ENCODE measurements around the gene RIN3. TPM values are rescaled to one million over a fixed set of nuclear protein-coding genes. Genes with fewer than 3 reads are reported as not detected.

The RIN3 gene
- total and polyA plus RNA-seq, 2 experiments from 2014 or later = 3.5 to 5.4 TPM

DNA sequence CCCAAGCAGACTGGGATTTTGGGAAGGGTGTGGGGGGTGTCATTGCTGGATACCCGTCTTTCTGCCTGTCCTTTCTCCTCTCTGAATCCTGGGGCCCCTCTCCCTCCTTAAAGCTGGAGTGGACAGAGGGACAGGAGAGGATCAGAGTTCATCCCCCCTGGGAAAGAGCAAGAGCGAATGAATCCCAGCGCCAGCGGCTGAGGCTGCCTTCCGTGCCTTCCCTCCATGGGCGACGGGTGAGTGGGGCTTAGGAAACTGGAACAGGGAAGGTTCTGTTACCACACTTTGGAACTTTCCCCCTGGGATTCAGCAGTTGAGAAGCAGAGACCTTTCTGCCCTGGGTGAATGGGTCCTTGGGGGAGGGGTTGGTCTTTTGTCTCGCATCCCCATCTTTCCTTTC lies 16.2 kb upstream of the RIN3 start:
- H3K27ac ChIP-seq = no peak overlapping the region
- TF ChIP-seq, protein P1, sequence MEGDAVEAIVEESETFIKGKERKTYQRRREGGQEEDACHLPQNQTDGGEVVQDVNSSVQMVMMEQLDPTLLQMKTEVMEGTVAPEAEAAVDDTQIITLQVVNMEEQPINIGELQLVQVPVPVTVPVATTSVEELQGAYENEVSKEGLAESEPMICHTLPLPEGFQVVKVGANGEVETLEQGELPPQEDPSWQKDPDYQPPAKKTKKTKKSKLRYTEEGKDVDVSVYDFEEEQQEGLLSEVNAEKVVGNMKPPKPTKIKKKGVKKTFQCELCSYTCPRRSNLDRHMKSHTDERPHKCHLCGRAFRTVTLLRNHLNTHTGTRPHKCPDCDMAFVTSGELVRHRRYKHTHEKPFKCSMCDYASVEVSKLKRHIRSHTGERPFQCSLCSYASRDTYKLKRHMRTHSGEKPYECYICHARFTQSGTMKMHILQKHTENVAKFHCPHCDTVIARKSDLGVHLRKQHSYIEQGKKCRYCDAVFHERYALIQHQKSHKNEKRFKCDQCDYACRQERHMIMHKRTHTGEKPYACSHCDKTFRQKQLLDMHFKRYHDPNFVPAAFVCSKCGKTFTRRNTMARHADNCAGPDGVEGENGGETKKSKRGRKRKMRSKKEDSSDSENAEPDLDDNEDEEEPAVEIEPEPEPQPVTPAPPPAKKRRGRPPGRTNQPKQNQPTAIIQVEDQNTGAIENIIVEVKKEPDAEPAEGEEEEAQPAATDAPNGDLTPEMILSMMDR (IDR thresholded peaks at IDR 0.05; ENCODE audit: low read depth, low read length) = no peak
- no peaks in the 10 kb centered on the region for H3K4me1 ChIP-seq (ENCODE audit: low read depth)
- no peak for DNase-seq (ENCODE audit: low read depth in 1 of 2, low spot score in 1 of 2)
- no peak overlapping the region for H3K4me3 ChIP-seq
- H3K9me3 ChIP-seq (ENCODE audit: low read depth) = no peaks in the 10 kb centered on the region
- no peaks in the 10 kb centered on the region for H3K27me3 ChIP-seq
- no peaks in the 10 kb centered on the region for H3K36me3 ChIP-seq

DNA sequence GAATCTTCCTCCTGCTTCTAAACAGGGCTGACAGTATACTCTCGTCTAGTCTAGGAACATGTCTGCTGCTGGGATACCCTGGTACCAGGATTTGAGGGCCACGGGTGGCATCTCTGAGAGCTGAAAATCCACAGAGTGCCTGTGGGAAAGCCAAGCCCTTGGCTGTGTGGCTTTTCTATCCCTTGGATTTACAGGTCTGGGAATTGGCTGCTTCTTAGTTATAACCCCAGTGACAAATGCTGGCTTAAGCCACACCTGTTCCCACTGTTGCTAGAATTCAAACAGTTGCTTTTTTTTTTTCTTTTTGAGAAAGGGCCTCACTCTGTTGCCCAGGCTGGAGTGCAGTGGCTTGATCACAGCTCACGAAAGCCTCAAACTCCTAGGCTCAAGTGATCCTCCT lies 14.3 kb upstream of the RIN3 start:
- no peak for DNase-seq (ENCODE audit: low read depth in 1 of 2, low spot score in 1 of 2)
- no peaks in the 10 kb centered on the region for H3K36me3 ChIP-seq
- H3K4me3 ChIP-seq = no peak overlapping the region
- no peak overlapping the region for H3K27ac ChIP-seq
- no peaks in the 10 kb centered on the region for H3K27me3 ChIP-seq
- no peaks in the 10 kb centered on the region for H3K9me3 ChIP-seq (ENCODE audit: low read depth)
- H3K4me1 ChIP-seq (ENCODE audit: low read depth) = no peaks in the 10 kb centered on the region
- TF ChIP-seq, protein P1 (IDR thresholded peaks at IDR 0.05; ENCODE audit: low read depth, low read length) = no peak

DNA sequence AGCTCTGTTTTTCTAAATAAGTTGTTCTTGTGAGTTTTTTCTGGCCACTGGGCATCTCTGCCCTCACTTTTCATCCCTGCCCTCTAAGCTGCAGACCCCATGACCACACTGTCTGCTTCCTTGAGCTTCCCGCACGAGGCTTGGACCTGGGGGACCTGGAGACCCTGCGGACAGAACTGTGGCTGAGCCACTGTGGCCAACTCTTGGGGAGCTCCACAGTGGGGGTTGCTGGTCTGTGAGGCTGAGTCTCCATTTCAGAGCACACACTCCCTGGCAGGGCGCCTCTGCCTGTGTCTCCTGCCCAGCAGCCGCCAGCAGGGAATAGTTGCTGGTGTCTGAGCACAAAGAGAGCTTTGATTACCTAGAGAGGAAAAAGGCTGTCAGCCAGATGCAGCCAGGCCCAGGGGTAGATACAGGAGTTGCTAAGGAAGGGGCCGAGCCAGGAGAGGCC lies 13.1 kb upstream of the RIN3 start:
- TF ChIP-seq, protein P1 (IDR thresholded peaks at IDR 0.05; ENCODE audit: low read depth, low read length) = no peak
- H3K27ac ChIP-seq = no peak overlapping the region
- peak in 1 of 2 donors; percentile 62 for DNase-seq (ENCODE audit: low read depth in 1 of 2, low spot score in 1 of 2)

DNA sequence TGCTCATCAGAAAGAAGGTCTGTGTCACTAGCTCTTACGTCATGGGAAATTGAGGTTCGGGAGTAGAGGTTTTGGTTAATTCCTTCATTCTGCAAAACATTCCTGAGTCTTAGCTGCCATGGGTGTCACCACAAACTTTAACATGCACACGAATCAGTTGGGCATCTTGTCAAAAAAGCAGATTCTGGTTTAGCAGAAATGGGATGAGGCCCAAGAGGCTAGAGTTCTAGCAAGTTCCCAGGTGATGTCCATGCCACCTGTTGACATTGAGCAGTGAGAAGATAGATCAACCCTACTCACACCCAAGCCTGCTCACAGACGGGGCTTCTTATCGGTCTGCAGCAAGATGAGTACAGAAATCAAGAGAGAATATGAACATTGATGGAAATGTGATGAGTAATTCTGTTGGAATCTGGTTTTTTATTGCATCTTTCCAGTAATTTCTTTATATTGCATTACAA lies 11.7 kb upstream of the RIN3 start:
- peak in 1 of 2 donors; percentile 79 for DNase-seq (ENCODE audit: low read depth in 1 of 2, low spot score in 1 of 2)
- Histone ChIP-seq H3K27me3 (no peaks in the 10 kb centered on the region), H3K4me1 (ENCODE audit: low read depth) (no peaks in the 10 kb centered on the region), H3K9me3 (ENCODE audit: low read depth) (no peaks in the 10 kb centered on the region), H3K36me3 (no peaks in the 10 kb centered on the region), H3K4me3 (no peak overlapping the region), H3K27ac (no peak overlapping the region)
- TF ChIP-seq, protein P1 (IDR thresholded peaks at IDR 0.05; ENCODE audit: low read depth, low read length) = no peak

More for the DNA sequence above, 13.1 kb upstream of the RIN3 start:
- Histone ChIP-seq H3K36me3 (no peaks in the 10 kb centered on the region), H3K4me3 (no peak overlapping the region), H3K27me3 (no peaks in the 10 kb centered on the region), H3K9me3 (ENCODE audit: low read depth) (no peaks in the 10 kb centered on the region), H3K4me1 (ENCODE audit: low read depth) (no peaks in the 10 kb centered on the region)

DNA sequence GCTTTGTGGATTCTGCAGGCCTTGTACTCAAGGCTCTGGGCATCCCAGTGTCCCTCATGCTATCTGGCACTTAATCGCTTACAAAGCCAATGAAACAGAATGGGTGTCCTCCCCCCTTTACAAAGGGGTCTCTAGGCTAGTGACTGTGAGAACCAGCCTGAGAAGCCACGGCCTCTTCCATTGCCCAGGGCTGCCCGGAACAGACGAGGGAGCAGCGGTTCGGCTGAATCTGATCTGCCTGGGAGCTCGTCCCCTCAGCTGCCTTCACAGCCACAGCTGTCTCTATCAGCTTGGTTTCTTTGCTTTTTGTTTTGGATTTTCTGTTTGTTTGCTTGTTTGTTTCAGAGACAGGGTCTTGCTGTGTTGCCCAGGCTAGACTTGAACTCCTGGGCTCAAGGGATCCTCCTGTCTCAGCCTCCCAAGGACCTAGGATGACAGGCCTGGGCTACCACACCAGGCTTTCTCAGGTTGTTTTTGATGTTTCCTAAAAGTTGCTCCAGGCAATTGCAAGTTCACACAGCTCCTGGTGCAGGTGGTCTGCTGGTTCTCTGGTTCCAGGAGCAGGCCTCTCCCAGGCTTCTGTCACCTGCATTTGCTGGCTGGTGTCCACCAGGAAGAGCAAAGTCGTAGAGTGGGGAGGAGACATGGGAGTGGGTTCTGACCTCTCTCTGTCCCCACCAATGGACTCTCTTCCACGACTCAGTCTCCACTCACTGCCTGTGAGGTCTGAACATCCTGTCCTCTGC lies 10.9 kb upstream of the RIN3 start:
- H3K4me3 ChIP-seq = no peak overlapping the region
- H3K4me1 ChIP-seq (ENCODE audit: low read depth) = no peaks in the 10 kb centered on the region
- no peaks in the 10 kb centered on the region for H3K36me3 ChIP-seq
- DNase-seq (ENCODE audit: low read depth in 1 of 2, low spot score in 1 of 2) = no peak
- TF ChIP-seq, protein P1 (IDR thresholded peaks at IDR 0.05; ENCODE audit: low read depth, low read length) = no peak
- no peaks in the 10 kb centered on the region for H3K9me3 ChIP-seq (ENCODE audit: low read depth)
- no peaks in the 10 kb centered on the region for H3K27me3 ChIP-seq
- H3K27ac ChIP-seq = no peak overlapping the region

Measured in cardiac muscle cell (in vitro differentiated cells and primary cell).